GM18907 (cell line): ENCODE data around the gene CCDC92.
"Not testable (repeated sequence)": the region's sequence is repeated elsewhere in the genome, so short reads cannot be mapped to it uniquely, and the experiment has no call there.

ENCODE experiments used
- ATAC-seq: cut with Tn5 transposase; IDR thresholded peaks from one replicate; pipeline ENCODE4 v1.9.1; 2021; ENCODE audit warnings: mild to moderate bottlenecking, moderate library complexity; ENCODE audit not compliant: unreplicated experiment

Gene CCDC92

DNA sequence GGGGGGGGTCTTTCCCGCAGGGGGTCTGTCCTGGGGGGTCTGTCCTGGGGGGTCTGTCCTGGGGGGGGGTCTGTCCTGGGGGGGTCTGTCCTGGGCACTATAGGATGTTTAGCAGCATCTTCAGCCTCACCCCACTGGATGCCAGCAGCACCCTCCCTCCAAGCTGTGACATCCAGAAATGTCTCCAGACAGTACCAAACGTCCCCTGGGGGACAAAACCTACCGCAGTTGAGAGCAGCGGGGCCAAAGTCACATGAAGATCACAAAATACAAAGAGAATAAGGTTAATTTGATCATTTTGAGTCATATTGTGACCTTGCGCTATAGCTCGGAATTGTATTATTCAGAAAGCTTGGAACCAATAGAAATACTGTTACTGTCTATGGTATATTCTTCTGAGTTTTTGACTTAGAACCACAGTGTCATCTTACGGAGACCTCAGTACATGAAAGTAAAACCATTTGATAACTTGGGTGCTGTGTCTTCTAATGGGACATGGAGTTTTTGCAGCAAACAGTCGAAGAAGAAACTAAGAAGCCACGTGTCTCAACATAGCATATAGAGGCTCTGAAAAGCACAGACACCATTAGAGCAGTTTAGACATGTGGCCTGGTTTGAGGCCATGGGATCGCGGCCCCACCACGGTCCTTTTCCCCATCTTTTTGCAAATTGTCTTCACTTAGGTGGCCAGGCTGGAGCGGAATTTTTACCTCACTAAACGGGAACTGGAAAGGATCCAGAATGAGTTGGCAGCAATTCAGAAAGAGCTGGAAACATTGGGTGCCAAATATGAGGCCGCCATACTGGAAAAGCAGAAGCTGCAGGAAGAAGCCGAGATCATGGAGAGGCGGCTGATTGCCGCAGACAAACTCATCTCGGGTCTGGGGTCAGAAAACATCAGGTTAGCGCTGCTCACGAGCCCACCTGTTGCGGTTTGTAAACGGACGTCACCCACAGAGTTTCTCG, 59.9 kb downstream of the CCDC92 start:
- ATAC-seq: no peak

DNA sequence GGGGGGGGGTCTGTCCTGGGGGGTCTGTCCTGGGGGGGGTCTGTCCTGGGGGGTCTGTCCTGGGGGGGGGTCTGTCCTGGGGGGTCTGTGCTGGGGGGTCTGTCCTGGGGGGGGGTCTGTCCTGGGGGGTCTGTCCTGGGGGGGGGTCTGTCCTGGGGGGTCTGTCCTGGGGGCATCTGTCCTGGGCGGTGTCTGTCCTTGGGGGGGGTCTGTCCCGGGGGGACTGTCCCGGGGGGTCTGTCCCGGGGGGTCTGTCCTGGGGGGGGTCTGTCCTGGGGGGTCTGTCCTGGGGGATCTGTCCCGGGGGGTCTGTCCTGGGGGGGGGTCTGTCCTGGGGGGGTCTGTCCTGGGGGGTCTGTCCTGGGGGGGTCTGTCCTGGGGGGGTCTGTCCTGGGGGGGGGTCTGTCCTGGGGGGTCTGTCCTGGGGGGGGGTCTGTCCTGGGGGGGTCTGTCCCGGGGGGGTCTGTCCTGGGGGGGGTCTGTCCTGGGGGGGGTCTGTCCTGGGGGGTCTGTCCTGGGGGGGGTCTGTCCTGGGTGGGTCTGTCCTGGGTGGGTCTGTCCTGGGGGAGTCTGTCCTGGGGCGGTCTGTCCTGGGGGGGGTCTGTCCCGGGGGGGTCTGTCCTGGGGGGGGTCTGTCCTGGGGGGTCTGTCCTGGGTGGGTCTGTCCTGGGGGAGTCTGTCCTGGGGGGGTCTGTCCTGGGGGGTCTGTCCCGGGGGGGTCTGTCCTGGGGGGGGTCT, 60.8 kb downstream of the CCDC92 start:
- not testable (repeated sequence) for ATAC-seq

DNA sequence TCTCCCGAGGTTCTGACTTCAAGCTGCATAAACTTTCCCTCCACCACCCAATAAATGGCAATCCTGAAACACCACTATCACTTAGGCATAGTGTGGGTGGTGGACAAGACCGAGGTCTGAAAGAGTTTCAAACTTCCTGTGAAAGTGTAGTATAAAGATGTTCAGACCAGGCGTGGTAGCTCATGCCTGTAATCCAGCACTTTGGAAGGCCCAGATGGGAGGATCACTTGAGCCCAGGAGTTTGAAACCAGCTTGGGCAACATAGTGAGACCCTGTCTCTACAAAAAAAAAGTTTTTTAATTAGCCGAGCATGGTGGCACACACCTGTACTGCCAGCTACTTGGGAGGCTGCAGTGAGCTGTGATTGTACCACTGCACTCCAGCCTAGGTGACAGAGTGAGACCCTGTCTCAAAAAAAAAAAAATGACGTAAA, 61.9 kb downstream of the CCDC92 start:
- no peak for ATAC-seq

DNA sequence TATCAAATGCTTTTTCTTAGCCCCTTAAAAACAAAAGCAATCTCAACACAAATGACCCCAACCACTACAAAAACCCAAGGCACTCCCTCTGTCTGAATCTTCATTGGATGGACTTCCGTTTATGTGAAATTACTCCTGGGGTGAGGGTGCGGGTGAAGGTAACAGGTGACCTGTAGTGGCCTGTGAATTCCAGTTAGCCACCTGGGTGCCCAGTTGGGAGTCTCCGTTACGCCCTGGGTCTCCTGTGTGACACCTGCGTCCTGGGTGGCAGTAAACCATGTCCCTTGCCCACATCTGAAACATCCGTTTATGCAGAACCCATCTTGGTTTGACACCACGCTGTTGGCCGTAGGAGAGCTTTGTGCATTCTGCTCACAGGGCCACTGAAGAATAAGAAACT, 62.6 kb downstream of the CCDC92 start:
- no peak for ATAC-seq

DNA sequence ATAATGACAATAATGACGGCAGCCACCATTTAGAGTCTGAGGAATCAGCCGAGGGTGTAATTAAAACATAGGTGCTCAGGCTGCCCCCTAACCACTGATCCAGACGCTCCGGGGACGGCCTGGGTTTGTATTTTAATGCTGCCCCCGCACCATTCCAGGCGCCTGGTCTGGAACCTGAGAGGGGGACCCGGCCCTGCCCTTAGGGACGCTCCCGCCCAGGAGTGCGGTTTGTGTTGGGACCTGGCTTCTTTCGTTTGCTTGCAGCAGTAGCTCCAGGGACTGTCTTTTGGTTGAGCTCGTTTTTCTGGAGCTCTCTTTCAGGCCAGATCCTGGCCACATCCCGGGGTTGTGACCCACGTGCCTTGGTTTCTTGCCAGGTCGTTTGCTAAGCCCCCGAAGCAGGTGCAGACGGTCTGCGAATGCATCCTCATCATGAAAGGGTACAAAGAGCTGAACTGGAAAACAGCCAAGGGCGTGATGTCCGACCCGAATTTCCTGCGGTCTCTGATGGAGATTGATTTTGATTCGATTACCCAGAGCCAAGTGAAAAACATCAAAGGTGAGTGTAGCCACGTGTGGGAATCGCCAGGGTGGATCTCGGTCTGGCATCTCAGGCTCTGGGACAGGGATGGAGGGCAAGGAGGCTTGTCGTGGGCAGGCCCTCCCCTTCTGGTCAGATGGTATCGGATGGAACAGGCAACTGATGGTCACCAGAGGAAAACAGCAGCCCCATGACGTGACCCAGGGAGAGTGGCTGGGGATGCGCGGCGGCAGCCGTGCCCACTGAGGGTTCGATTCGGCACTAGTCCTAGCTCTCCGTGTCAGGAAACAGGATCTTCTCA, 63.5 kb downstream of the CCDC92 start:
- ATAC-seq: no peak

DNA sequence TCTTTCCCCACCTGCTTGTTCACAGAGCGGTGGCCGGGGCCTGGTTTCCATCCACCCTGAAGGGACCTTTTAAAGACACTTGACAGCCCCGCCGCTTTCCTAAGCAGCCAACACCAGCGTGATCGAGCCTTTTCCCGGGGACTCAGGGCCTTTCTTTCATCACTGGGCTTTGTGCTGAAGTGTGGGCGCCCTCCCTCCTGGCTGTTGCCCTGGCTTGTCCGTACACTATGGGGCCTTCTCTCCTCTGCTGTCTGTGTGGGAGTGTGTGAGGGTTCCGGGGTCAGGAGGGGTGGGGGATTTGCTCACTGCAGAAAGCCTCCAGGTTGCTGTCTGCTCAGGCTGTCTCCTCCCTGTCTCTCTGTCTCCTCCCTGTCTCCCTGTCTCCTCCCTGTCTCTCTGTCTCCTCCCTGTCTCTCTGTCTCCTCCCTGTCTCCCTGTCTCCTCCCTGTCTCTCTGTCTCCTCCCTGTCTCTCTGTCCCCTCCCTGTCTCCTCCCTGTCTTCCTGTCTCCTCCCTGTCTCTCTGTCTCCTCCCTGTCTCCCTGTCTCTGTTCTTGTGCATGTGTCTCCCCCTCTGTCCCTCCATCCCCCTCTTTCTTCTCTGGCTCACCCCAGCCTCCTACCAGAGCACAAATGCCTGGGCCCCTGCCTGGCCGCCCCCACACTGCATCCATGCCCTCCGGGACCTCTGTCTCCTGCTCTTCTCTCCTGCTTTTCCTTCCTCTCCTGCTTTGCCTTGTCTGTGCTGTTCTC, 64.7 kb downstream of the CCDC92 start:
- ATAC-seq: no peak

DNA sequence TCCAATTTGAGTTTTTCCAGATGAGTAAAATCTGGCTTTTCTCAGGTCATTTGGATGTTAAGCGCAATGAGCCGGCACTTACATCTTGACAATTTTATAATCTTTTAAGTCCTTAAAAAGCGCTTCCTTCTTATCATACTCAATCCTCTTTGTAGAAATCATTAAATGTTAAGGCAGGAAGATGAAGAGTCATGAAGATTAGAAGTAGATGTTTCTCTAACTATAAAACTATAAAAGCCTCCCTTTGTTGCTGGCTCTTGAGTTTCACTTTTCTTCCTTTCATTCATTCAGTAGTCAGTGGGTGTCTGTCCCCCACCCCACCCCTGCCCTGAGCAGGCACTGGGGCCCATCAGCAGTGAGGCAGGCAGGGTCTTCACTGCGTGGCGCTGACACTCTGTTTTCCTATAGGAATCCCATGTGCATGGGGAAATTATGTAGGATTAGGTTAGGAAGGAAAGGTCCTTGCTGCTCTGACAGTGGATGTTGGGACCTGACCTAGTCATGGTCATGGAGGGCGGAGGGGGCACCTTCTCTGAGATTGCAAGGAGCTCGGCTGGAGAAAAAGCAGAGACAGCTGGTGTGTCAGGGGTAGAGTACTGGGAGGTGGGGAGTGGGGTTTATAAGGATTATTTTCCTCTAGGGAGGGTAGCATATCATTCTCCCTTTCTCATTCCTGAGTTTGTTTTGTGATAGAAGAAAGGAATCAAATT, 65.8 kb downstream of the CCDC92 start:
- ATAC-seq: no peak

DNA sequence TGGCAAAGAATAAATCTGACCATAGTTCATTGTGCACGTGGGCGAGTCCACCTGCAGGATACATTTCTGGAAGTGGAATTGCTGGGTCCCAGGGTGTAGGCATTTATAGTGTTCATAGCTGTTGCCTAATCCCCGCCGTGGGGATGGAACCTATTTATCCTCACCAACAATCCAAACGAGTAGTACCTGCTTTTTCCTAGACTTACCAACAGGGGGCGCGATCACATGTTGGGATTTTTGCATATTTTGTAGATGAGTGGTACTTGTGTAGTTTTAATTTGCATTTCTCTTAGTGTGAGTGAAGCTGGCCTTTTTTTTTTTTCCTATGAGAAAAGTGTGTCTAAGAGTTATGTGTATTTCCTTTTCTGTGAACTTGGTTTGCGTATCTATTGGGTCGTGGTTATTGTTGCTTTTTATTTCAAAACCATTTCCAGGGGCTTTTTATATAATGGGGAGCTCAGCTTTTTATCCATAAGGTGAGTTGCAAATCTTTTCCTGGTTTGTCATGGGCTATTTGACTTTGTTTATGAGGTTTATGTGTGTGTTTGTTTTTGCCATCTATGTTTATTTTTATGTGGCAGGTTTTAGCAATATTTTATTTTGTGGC, 67.2 kb downstream of the CCDC92 start:
- no peak for ATAC-seq

DNA sequence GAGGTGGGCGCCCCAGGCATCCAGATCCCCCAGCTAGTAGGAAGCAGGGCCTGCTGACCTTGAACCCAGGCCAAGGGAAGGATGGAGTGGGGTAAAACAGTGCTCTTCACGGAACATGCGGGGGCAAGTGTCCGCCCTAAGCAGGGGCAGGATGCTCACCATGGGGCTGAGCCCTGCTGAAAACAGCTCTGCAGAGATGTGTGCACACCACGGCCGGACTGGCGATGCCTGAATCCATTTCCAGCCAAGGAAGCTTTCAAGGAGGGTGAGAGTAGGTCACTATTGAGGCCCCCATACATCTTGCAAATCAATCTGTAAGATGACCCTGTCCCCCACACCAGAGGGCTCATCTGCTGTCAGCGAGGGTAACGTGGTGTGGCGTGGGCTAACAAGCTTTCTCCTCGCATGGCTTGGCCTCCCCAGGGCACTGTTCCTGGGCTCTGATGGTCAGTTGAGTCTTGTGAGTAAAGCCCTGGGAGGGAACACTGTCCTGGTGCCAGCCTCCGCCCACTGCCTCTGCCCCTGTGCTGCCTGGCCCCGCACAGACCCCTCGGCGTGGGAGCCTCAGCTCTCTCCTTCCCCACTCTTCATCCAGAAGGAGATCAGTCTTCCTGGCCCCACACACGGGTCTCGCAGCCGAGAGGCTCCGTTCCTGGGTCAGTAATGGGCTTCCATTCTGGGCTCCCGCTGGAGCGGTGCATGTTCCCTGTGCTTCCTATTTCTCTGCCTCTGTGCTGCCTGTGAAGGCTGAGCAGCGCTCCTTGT, 69.1 kb downstream of the CCDC92 start:
- ATAC-seq: no peak

DNA sequence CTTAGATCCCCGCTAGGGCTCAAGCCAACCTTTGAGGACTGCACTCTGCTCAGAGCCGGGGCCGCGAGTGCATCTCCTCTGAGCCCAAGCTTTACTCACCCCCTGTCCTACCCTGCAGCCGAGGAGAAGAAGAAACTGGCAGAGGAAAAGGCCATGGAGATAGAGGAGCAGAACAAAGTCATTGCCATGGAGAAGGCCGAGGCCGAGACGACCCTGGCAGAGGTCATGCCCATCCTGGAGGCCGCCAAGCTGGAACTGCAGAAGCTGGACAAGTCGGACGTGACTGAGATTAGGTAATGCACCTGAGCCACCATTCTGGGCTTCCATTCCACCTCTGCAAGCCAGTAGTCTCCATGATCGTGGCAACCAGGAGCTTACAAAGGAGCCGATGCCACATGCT, 69.8 kb downstream of the CCDC92 start:
- ATAC-seq: no peak

DNA sequence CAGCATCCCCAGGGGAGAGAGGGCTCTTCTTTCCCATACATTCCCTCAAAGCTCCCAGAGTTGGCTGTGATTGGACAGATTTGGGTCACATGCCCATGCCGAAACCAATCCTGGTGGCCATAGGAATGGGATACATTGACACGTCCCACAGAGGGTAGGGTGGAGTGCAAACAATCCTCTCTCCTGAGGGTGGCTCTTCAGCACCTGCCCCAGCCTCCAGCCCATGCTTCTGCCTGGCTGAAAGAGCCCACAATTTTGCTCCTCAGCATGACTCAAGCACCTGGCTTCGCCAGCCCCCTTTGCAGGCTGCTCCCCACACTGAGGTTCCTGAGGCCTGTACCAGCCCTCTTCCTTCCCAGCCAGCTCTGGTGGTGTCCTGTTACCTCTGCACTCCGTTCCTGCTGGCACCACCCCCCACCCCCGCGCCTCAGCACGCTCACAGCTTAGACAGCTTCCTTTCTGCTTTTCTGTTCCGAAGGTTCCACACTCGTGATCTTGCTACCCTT, 71.7 kb downstream of the CCDC92 start:
- ATAC-seq: no peak

DNA sequence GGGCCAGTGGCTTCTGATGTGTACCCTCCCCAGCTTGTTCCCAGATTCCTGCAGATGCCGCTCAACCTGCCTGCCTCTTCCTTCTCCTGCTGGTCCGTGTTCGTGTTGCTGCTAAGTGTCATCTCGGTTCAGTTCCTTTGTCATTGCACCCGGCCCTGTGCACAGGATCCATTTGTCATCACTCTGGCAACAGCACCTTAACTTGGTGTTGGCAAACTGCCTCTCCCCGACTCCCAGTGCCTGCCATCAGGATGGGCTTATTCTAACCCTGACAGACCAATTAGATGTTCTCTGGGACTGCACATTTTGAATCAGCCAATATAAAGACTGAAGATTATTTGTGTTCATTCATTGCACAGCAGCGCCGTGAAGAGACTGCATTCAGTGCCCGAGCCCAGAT, 73.3 kb downstream of the CCDC92 start:
- ATAC-seq: no peak

DNA sequence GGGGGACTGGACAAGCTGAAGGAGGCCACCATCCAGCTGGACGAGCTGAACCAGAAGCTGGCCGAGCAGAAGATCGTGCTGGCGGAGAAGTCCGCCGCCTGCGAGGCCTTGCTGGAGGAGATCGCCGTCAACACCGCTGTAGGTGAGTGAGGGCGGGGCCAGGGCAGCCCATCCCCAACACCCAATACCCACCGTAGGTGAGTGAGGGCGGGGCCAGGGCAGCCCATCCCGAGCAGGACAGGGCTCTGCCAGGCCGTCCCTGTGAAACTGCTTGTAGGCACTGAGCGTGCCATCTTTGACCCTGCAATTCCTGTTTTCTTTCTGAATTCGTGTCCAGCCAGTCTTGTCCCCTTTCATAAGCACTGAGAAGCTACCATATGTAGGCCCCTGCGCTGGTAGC, 74.0 kb downstream of the CCDC92 start:
- ATAC-seq: no peak

DNA sequence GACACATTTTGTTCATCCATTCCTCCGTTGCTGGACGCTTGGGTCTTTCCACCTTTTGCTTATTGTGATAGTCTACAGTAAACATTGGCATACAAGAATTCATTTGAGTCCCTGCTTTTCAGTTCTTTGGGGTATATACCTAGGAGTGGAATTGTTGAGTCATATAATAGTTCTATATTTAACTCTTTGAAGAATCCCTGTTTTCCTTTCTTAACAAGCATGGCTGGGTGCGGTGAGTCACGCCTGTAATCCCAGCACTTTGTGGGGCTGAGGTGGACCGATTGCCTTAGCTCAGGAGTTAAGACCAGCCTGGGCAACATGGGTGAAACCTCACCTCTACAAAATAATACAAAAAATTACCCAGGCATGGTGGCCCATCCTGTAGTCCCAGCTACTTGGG, 75.4 kb downstream of the CCDC92 start:
- ATAC-seq: no peak

DNA sequence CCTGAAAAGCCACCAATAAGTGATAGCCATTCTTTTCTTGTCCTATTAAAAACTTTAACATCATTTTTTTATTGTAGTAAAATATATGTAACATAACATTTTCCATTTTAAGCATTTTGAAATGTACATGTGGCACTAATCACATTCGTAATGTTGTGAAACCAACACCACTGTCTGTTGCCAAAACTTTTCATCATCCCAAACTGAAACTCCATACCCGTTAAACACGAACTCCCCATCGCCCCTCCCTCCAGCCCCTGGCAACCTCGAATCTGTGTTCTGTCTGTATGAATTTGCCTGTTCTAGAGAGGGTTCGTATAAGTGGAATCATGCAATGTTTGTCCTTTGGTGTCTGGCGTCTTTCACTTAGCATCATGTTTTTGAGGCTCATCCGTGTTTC, 75.9 kb downstream of the CCDC92 start:
- no peak for ATAC-seq

DNA sequence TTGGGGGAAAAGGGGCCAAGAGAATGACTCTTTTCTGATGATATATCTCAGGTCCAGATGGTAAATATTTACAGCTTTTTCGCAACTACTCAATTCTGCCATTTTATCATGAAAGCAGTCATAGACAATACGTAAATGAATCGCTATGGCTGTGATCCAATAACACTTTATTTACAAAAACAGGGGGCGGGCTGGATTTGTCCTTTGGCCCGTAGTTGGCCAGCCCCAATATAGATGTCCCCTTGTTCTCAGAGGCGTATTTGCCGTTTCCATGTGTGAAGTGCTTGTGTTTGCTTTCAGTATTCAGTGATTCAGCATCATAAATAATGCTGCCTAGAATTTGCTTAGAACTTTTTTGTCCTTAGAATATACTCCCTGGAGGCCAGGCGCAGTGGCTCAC, 77.2 kb downstream of the CCDC92 start:
- no peak for ATAC-seq

DNA sequence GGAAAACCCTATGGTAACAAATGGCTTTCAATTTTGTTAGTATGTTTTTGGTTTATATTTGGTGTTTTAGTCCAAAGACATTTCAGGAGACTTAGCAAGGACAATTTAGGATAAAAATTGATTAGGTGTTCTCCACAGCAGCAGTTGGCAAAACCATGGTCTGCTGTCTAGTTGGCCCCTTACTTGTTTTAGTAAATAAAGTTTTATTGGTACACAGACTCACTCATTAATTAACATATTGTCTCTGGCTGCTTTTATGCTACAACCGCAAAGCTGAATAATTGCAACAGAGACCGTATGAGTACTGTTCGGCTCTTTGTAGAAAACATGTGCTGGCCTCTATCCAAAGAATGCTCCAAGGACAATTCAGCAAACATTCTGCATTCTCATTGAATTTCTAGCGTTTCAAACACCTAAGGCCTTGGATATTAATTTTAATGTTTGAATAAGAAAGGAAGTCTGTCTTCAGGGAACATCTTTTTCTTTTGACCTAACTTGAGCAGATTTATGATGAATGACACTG, 77.7 kb downstream of the CCDC92 start:
- ATAC-seq: no peak

DNA sequence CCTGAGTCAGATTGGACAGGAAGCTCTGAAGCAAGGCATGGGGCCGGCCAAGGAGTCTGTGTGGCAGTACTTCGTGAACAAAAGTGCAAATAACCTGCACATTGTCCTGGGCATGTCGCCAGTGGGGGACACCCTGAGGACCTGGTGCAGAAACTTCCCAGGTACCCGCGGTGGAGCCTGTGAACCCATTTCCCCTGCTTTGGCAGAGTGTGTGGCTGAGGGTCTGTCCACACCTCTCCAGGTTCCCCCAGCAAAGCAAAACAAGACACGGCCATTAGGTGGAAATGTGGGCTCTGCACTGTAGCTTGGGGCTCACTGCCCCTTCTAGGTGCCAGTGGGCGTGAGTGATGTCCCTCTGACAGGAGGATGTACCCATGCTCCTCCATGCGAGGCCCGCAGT, 79.4 kb downstream of the CCDC92 start:
- ATAC-seq: no peak
